Activated CD8-positive, alpha-beta memory T cell treated with anti-CD3 and anti-CD28 coated beads for 4 hours (primary cell): ENCODE results near the gene SPAG6.

ENCODE experiments used
- DNase-seq, 2 donors: peaks; one replicate each; pipeline ENCODE4 v3.0.0-alpha.2; 2020; ENCODE audit warnings: low read depth in 2 of 2

SPAG6 gene

GRCh38 chr10:22321924-22322640, 23.2 kb upstream of the SPAG6 start:
- DNase-seq: no peak

DNA sequence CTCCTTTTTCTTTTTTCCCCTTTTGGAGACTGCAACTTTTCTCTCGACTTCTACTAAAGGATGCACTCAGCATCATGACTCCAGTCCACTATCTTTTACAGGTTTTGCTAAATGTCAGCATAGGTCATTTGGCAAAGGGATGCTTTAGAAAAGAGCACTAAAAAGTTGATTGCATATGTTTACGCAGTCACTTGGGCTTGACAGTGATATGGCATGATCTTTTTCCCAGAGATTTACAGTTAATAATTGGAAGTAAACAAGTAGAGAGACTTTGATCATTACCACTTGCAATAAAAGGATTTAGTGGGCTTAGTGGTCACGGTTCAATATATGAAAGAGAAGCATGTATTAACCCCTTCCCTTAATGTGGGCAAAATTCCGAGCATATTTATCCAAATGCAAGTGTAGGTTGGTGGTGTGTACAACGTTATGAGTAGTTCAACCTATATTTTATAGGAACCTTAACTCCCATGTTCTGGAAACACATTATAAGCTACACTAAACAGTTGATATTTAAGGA, 22.6 kb upstream of the SPAG6 start:
- DNase-seq: no peak

GRCh38 chr10:22323538-22324305, 21.6 kb upstream of the SPAG6 start:
- no peak for DNase-seq

- DNase-seq: no peak
Observed at GRCh38 chr10:22324413-22324812, 20.9 kb upstream of the SPAG6 start.

GRCh38 chr10:22324893-22325271, 20.4 kb upstream of the SPAG6 start:
- DNase-seq: no peak

- DNase-seq: peak; percentile 37 to 48
Observed at GRCh38 chr10:22325272-22326144, 19.8 kb upstream of the SPAG6 start.

DNA sequence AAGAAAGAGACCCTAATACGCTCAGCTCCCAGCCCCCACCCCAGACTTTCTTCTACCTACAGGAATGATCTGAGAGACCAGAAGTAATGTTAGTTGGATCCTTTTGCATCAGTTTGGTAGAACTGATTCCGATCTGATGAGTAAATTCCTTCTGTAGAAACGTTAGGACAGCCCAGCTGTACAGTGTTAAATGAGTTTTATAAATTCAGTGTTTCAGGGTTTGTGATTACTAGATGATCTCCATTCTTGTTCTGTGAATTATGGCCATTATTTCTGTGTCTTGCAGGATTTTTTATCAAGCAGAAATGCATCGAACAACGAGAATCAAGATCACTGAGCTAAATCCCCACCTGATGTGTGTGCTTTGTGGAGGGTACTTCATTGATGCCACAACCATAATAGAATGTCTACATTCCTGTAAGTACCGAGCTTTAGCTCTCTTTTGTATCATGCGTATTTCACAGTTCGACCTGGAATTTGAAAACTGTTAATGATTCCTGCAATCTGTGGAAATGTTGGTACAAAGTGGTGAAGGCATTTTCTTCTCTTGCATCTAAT, 19.1 kb upstream of the SPAG6 start:
- DNase-seq: no peak

- no peak for DNase-seq
Observed at GRCh38 chr10:22329150-22329549, 16.1 kb upstream of the SPAG6 start.

- DNase-seq: no peak
Observed at GRCh38 chr10:22332116-22332692, 13.1 kb upstream of the SPAG6 start.

- DNase-seq: no peak
Observed at GRCh38 chr10:22333167-22333974, 11.9 kb upstream of the SPAG6 start.

- DNase-seq: no peak
Observed at GRCh38 chr10:22333975-22334282, 11.4 kb upstream of the SPAG6 start.

GRCh38 chr10:22334414-22335172, 10.7 kb upstream of the SPAG6 start:
- DNase-seq: no peak

GRCh38 chr10:22335173-22335933, 9.9 kb upstream of the SPAG6 start:
- DNase-seq: peak in 1 of 2 donors; percentile 48

- no peak for DNase-seq
Observed at GRCh38 chr10:22338185-22338900, 7.0 kb upstream of the SPAG6 start.

DNA sequence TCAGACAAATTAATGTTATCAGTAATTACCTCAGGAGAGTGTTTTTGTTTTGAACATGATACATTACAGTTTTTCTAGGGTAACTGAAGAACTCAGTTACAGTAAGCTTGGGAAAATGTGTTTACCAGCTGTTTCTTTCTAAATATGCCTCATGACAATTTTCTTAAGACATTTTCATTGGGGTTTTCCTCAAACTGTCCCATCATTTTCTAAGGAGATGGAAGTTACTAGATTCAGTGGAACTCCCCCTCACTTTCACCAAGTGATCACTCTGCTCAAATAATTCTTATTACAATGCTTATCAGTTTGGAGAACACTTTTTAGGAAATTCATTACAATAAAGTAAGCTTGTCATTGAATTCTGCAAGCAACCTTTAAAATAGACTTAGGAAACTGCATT, 6.4 kb upstream of the SPAG6 start:
- no peak for DNase-seq

DNA sequence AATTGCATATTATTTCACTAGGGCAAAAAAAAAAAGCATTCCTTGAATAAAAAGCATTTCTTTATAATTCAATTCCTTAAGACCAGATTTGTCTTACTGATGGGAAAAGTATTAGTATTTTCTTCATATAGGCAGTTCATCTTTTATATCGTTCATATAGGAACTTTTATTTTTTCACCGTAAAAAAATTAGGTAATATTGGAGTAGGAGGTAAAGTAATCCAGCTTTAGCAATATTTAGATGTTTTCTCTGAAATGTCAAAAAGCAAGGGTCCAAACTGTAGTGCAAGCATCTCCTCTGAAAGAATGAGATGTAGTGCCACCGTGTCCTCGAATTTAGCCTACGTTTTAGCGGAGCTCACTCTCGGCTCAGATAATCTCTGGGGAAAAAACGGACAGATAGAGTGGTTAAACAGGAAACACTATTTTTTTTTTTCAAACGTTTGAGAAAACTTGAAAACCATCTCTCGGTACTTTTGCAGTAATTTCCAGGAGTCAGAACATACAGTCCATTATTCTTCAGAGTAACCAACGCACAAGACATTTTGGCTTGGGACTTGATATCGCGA, 5.5 kb upstream of the SPAG6 start:
- no peak for DNase-seq

GRCh38 chr10:22340329-22341189, 4.7 kb upstream of the SPAG6 start:
- DNase-seq: peak in 1 of 2 donors; percentile 35
